ENCODE measurements around the gene RFNG.

Gene RFNG

DNA sequence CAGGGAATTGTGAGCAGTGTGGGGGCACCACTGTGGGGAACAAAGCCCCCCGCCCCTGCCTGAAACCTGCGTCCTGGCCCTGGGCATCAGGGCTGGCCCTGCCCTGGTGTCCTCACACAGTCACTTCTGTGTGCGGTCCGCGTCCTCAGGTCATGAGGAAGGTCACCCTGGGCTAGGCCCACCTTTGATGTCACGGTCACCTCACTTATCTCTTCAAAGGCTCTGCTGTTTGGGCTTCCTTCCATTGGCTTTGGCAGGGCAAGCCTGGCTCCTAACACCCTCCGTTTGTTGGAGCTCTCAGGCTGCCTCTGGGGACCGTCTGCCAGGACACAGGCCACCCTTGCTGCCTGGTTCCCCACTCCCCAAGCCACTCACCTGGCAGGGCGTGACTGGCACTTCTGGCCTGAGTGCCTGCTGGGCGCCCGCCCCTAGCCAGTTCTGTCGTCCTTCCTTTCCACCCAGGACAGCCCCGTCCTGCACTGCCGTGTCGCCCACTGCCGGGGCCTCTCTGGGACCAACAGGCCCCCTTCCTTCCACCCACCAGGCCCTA, 37.8 kb downstream of the RFNG start:
- DNase-seq (ENCODE audit: low read depth in 2 of 2), result no peak

DNA sequence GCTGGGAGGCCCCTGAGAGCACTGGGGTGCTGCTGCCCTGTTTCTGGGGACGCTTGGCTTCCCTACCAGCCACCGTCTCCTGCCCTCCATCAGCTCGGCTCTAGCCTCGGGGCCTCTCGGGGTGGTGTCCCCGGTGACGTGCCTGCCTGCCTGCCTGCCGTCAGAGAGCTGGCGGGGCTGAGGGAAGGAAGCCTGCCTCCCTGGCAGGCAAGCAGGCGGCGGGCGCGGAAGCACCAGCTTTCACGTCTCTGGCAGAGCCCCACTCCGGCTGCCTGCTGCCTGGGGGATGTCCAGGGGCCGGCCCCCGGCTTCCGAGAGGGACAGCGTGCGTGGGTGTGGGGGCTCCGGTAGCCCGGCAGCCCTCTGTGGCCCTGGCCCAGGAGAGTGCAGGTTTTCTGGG, 38.3 kb downstream of the RFNG start:
- DNase-seq (ENCODE audit: low read depth in 2 of 2), result no peak

GRCh38 chr17:82012640-82013295, 38.8 kb downstream of the RFNG start:
- no peak for DNase-seq (ENCODE audit: low read depth in 2 of 2)

- DNase-seq (ENCODE audit: low read depth in 2 of 2), result no peak
These were observed 39.4 kb downstream of the RFNG start for GRCh38 chr17:82012261-82012639.

DNA sequence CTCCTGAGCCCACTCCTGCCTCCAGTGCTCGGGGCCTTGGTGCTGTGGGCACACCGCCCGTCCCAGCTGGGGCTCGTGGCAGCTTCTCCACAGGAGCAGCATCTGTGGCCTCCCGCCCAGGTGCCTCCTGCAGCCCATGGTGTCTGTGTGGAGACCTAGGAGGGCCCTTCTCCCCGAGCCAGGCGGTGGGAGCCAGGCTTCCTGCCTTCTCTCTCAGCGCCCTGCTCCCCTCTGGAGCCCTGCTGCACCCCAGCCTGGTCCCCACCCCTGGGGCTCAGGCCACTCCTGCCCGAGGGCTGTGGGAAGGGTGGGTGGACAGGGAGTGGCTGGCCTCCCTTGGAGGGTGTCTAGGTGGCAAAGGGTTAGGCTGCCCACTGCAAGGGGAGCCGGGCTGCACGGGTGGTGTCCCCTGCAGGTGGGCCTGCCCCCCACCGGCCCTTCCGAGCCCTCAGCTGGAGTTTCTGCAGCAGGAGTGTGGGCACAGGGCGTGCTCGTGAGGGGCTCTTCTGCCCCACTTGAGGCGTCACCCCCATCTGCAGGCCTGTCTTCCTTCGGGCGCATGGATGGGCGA, 39.9 kb downstream of the RFNG start:
- no peak for DNase-seq (ENCODE audit: low read depth in 2 of 2)

DNA sequence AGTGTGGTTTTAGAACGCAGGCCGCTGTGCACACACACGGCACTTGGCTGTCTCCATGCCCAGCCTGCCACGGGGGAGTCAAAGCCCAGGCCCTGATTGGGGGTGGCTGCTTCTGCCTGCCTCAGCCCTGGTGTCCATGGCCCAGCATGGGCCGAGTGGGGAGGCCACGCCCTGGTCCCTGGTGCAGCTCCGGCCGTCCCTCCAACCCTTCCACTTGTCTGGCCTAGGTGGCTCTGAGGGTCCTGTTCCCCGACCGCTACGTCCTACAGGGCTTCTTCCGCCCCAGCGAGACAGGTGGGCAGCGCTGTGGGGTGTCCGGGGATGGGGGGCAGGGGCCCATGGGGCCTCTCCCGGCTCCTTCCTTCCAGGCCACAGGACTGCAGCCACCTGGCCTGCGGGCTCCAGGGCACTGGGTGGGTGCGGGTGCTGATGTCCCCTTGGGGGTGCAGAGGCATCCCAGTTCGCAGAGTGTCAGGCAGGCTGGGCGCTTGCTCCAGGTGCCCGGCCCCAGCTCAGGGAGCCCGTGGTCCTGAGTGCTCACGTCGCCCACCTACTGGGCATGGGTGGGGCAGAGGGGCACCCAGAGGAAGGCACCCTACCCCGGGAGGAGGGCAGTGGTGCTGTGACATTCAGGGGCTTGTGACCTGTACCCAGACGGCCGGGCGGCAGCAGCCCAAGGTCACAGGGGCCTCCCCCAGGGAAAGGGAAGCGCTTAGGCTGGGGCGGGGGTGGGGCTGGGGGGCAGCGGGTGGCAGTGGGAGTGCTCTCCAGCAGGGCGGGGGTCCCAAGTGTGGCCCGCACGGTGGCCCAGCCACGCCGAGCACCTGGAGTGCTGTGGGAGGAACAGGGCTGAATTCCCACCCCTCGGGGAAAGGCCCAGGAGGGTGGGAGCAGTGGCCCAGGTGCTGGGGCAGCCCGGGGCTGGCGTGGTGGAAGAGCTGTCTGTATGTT, 40.8 kb downstream of the RFNG start:
- DNase-seq (ENCODE audit: low read depth in 2 of 2), result no peak

DNA sequence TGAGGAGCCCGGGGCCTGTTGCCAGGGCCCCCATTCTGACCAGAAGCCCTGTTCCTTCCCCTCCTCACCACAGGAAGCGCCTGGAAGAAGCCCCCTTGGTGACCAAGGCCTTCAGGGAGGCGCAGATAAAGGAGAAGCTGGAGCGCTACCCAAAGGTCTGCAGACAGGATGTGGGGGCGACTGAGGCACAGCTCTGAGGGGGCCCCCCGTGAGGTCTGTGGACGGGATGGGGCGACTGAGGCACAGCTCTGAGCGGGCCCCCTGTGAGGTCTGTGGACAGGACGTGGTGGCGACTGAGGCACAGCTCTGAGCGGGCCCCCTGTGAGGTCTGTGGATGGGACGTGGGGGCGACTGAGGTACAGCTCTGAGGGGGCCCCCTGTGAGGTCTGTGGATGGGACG, 42.2 kb downstream of the RFNG start:
- DNase-seq (ENCODE audit: low read depth in 2 of 2), result no peak

DNA sequence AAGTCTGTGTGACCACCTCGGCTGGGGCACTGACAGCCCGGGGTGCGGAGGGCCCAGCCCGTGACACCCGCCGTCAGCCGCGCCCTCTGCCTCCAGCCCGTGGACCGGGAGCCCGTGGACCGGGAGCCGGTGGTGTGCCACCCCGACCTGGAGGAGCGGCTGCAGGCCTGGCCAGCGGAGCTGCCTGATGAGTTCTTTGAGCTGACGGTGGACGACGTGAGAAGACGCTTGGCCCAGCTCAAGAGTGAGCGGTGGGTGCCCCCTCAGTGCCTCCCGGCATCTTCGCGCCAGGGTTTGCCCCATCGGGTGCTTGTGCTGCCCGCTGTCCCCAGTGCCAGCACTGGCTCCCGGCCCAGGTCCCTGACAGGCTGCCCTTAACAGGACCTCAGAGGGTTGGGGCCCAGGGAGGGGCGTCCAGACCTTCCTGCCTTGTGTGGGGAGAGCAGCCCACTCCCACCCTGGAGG, 42.6 kb downstream of the RFNG start:
- no peak for DNase-seq (ENCODE audit: low read depth in 2 of 2)

- DNase-seq (ENCODE audit: low read depth in 2 of 2), result no peak
These were observed 43.2 kb downstream of the RFNG start for GRCh38 chr17:82008258-82008940.

DNA sequence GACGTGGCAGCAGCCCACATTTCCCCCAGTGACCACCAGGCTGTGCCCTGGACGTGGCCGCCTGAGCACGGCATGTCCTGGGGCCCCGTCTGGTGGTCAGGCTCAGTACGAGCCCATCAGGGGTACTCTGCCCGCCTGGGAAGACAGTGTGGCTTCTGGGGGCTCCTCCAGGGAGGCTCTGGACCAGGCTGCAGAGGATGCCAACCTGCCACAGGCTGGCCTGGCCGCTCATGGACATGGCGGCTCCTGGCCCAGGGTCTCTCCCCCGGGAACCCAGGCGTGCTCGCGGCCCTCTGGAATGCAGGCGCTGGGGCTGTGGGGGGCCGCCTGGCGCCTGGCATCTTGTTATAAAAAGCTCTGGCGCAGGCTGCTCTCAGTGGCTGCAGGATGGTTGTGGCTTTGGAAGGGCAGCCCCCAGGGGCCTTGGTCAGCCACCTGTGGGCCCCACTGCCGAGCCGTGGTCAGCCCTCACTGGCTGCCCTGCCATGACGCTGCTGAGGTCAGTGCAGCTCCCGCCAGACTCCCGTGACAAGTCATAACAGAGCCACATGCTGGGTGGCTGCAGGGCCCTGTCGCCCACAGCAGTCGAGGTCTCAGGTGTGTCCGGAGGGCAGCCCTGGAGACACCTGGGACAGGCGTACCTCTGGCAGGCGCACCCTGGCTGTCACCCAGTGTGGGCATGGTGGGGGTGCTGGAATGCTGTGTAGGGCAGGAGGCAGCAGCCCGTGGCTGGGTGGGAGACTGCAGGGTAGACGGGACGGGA, 43.9 kb downstream of the RFNG start:
- DNase-seq (ENCODE audit: low read depth in 2 of 2), result no peak

- no peak for DNase-seq (ENCODE audit: low read depth in 2 of 2)
These were observed 44.5 kb downstream of the RFNG start for GRCh38 chr17:82007228-82007494.

- DNase-seq (ENCODE audit: low read depth in 2 of 2), result no peak
These were observed 45.0 kb downstream of the RFNG start for GRCh38 chr17:82006468-82007227.

- no peak for DNase-seq (ENCODE audit: low read depth in 2 of 2)
These were observed 45.8 kb downstream of the RFNG start for GRCh38 chr17:82005701-82006348.

DNA sequence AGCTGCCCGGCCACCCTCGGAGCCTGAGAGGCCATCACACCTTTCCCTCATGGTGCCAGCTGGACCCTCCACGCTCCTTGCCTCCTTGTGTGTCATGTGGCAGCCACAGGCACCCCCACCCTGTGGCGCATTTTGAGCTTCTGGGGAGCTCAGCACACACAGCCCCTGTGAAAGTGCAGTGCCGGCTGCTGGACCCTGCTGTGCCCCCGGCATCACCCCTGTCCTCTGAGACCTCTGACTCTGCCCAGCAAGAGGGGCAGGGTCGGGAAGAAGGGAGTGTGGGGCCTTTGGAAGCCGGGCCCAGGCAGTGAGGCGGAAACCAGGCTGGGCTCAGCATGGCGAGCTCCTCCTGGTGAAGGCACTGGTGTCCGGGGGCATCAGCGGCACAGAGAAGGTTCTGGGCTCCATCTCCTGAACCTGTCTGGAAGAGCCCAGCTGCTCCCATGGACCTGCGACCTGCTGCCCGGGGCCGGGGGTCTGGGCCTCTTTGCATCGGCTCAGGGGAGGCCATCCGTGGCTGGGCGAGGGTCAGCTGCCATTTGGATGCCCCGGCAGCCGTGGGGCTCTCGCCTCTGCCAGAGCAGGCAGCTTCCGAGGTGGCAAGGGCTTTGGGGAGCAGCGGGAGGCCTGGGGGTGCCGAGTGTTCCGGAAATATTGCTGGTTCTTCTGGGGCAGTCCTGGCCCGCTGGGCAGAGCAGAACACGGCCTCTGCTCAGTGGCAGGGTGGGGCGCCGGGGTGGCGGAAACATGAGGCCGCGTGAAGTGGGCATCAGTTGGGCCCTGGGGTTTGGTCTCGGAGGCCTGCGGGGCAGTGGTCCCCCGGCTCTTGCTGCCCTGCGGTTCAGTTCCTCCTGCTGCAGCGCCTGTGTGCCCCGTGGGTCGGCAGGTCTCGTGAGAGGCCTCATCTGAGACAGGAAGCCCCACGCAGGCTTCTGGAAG, 46.8 kb downstream of the RFNG start:
- no peak for DNase-seq (ENCODE audit: low read depth in 2 of 2)

DNA sequence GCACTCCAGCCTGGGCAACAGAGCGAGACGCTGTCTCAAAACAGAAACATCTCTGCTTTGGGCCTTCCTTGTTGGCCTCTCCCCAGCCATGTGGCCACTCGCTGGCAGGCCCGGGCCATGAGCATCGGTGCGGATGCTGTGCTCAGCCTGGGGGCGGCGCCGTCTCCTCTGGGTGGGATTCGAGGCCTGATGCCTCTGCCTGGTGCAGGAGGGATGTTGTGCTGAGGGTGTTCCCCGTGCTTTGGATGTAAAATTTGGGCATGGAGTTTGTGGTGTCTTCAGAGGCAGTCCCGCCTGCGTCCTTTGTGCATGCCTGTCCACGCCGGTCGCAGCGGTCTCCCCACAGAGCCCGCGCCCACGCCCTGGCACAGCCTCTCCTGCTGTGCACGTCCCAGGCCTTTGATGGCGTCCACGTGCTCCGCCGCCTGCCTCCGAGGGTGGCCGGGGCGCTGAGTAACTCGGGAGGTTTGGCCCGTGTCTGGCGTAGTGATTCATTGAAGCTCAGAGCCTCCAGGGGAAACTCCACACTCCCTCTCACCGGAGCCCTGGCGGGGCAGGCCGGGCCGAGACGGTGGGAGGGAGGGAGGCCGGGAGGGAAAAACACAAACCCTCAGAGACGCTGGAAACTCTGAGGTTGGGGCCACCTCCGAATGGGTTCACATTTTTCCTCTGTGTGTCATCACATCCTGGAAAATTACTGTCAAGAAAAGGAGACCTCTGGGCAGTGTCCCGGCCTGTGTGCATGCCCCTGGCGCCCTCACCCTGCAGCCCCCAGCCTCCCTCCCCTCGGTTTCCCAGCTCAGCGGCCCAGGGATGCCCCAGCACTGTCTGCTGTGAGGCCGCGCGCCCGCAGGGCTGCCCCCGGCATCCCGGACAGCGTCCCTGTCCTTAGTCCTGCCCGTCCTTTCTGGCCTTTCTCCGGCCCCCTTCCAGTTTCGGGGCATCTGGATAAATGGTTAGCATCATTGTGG, 47.9 kb downstream of the RFNG start:
- DNase-seq (ENCODE audit: low read depth in 2 of 2), result no peak

DNA sequence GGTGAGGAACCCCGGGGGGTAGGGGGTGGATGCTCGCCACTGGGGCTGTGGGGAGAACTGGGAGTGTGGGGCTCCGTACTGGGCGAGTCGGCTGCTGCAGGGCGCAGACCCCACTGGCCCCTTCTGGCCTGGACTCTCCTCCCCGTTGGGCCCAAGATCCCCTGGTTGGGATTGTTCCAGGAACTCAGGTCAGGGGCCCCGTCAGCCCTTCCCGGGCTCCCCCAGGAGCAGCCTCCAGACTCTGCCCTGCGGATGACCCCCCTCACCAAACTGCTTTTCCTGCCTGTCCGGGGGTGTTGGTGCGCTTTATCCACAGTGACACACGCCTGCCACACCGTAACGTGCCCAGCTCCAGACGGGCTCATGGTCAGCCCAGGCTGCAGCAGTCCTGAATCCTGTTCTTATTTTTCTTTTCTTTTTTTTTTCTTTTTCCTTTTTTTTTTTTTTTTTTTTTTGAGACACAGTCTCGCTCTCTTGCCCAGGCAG, 50.0 kb downstream of the RFNG start:
- DNase-seq (ENCODE audit: low read depth in 2 of 2), result no peak

DNA sequence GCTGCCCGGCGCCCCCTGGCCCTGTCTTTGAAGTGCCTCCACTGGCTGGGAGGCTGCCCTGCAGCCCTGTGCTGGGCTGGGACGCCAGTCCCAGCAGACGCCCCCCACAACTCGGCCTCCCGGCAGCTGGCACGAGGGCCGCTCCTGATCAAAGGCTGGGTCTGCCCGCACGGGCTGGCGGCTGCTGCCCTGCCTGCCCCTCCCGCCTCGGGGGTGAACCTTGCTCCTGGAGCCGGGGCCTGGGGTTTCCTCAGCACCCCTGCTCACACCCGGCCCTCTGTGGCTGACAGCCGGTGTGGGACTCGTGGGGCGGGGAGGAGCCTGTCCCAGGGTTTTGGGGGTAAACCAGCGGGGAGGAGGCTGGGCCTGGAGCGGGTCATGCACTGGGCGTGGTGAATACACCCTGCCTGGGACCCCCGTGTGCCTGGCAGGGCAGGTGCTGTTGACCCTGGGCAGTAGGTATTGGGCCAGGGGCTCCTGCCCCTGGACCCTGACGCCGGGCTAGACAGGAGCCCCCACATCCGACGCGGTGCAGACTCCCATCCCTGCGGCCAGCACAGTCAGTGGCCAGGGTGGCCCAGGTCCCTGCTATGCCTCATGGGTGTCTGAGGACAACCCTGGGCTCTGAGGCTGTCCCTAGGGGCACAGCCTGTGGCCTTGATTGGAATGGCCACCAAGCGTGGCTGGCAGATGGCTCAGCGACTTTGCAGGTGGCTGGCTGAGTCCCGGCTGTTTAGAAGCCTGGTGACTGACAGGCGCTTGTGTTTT, 50.6 kb downstream of the RFNG start:
- no peak for DNase-seq (ENCODE audit: low read depth in 2 of 2)
